ENCODE measurements around the gene ADAMTS14.
"Not testable (repeated sequence)": the region's sequence is repeated elsewhere in the genome, so short reads cannot be mapped to it uniquely, and the experiment has no call there.

The ADAMTS14 gene

DNA sequence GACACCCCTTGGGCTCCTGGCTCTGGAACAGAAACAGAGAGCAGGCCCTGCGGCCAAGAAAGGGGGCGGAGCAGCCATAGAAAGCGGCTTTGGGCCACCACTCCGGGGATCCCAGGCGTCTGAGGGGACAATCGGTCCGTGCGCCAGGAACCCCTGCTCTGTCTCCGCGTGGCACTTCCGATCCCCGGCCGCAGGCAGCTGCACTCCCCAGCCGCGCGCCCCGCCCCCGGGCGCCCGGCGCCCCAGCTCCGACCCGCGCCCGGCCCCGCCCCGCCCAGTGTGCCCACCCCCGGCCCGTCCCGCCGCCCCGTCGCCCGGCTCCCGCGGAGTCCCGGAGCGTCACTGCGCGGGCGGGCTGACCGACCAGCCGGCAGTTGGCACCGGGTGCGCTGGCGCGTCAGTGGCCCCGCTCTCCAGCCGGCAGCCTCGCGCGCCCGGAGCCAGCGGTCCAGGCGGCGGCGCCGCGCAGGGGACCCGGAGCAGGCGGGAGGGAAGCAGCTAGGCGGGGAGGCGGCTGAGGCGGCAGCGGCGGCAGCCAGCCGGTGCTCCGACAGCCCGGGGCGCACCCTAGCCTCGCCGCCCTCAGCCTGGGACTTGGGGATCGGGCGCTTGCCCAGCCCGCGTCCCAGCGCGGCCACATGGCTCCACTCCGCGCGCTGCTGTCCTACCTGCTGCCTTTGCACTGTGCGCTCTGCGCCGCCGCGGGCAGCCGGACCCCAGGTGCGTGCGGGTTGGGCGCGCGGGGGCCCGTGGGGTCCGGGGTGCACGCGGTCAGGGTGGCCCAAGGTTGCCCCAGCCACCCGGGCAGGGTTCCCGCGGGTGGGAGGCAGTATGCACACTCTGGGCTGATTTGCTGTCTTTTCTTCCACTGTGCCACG lies at the start of gene ADAMTS14:
ADAMTS14 (plus strand) TSS at position 342 of the 878 bp plus-strand sequence; CDS start at position 639, 297 bp downstream.
- DNase-seq, result no peak

GRCh38 chr10:70622541-70622940 lies 49.8 kb upstream of the ADAMTS14 start:
- DNase-seq, result no peak

- DNase-seq, result no peak
These were observed 49.1 kb upstream of the ADAMTS14 start for GRCh38 chr10:70622981-70623844.

GRCh38 chr10:70626056-70626455 lies 46.2 kb upstream of the ADAMTS14 start:
- no peak for DNase-seq

DNA sequence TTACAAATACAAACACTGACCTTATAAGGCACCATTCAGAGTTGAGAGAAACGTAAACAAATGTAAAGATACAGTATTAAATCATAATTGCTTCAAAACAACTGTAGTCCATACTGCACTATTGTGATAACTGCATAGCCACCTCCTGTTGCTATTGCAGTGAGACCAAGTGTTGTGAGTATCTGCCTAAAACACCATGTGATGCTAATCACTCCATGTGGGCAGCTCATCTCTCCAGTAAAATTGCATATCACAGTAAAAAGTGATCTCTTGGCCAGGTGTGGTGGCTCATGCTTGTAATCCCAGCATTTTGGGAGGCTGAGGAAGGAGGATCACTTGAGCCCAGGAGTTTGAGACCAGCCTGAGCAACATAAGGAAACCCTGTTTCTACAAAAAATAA lies 43.0 kb upstream of the ADAMTS14 start:
- DNase-seq, result no peak

DNA sequence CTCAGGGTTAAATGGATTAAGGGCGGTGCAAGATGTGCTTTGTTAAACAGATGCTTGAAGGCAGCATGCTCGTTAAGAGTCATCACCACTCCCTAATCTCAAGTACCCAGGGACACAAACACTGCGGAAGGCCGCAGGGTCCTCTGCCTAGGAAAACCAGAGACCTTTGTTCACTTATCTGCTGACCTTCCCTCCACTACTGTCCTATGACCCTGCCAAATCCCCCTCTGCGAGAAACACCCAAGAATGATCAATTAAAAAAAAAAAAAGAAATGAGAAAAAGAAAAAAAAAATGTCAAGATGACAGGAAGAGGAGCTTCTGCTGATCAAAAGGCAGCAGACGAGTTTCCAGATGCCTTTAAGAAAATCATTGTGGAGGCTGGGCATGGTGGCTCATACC lies 40.6 kb upstream of the ADAMTS14 start:
- DNase-seq, result not testable (repeated sequence)

DNA sequence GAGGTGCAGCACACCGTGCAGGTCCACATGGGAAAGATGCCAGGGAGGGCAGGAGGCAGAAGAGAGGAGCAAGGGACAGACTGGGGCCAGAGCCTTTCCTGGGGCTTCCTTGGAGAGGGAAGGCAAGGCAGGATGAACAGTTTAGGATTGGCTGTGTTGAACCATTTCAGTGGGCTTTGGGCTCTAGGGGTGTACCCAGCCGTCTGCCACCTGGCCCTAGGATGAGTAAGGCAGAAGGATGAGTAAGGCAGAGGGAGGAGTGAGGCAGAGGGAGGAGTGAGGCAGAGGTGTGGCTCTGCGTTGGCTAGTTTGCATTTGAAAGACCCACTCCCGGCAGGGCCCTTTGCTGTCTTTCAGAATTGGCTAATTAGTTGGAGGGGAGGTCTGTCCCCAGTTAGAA lies 38.3 kb upstream of the ADAMTS14 start:
- no peak for DNase-seq

- not testable (repeated sequence) for DNase-seq
These were observed 37.8 kb upstream of the ADAMTS14 start for GRCh38 chr10:70634515-70634914.

- DNase-seq, result not testable (repeated sequence)
These were observed 32.5 kb upstream of the ADAMTS14 start for GRCh38 chr10:70639640-70640383.

GRCh38 chr10:70643272-70643671 lies 29.0 kb upstream of the ADAMTS14 start:
- DNase-seq, result not testable (repeated sequence)

- not testable (repeated sequence) for DNase-seq
These were observed 27.3 kb upstream of the ADAMTS14 start for GRCh38 chr10:70644959-70645358.

DNA sequence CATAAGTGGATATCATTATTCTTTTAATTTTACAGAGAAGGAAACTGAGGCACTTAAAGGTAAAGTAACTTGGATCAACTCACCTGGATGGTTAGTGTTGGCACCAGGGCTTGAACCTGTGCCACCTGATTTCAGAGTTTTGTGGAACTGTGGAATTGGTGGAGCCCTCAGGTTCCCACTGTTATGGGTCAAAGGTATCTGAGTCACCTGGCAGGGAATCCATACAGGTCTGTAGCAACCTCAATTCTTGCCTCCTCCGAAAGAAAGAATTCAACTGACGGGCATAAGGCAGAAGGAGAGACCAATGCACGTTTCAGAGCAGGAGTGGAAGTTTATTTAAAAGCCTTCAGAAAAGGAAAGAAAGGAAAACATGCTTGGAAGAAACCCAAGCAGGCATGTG lies 25.2 kb upstream of the ADAMTS14 start:
- DNase-seq, result no peak

DNA sequence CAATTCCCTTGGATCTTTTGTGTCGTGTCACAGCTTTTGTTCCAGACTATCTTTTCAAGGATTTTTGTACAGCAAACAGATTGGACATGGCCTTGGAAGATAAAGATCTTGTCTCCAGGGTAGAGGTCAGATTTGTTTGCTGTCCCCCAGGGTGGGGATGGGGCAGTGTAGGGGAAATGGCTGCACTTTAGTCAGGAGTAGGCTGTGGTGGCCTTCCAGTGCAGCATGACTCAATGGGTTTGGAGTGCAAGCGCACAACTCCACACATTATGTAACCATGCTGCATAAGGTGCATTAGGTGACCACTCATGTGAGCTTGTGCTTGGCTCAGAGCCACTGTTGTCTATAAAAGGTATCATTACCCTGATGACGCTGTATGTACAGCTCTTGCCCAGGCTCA lies 23.9 kb upstream of the ADAMTS14 start:
- DNase-seq, result no peak

GRCh38 chr10:70649526-70649925 lies 22.8 kb upstream of the ADAMTS14 start:
- DNase-seq, result no peak

GRCh38 chr10:70650104-70650503 lies 22.2 kb upstream of the ADAMTS14 start:
- no peak for DNase-seq

DNA sequence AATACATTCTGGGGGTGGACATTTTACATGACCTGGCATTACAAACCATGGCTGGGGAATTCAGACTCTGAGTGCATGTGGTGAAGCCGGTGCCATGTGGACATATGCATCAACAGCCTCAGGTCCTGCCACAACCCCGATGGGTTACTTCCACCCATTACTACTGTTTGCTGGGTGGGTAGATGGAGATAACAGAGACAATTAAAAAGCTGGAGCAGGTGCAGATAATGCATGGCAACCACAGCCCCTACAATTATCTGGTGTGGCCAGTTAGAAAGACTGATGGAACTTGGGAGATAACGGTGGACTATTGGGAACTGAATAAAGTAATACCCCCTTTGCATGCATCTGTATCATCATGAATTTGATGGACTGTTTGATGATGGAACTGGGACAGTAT lies 21.6 kb upstream of the ADAMTS14 start:
- no peak for DNase-seq

DNA sequence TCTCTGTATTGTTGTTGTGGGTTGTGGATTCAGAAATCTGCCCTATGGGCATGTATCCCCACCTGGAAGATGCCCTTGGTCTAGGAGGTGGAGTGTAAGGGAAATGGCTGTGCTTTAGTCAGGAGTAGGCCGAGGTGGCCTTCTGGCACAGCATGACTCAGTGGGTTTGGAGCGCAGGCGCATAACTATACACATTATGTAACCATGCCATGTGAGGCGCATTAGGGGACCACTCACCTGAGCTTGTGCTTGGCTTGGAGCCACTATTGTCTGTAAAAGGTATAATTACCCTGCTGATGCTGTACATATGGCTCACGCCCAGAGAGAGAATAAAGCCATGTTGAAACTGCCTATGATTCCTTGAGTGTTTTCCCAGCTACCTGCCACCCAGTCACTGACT lies 20.6 kb upstream of the ADAMTS14 start:
- DNase-seq, result no peak

GRCh38 chr10:70652761-70653657 lies 19.3 kb upstream of the ADAMTS14 start:
- no peak for DNase-seq

- no peak for DNase-seq
These were observed 17.0 kb upstream of the ADAMTS14 start for GRCh38 chr10:70655316-70655715.

DNA sequence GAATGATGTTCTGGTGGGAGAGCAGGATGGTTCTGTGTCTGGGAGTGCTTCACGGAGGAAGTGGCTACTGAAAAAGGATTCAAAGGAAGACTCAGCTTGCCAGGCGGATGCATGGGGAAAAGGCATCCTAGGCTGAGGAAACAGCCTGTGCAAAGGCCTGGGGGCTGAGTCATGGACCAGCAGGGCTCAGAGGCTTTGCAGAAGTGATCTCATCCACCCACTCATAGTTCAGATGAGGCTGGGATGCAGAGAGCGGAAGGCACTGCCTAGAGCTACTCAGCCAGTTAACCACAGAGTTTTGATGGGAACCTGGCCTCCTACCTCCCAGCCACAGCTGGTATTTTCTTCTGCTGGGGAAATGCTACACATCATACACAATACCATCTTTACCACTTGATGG lies 15.8 kb upstream of the ADAMTS14 start:
- DNase-seq, result no peak

- DNase-seq, result no peak
These were observed 15.3 kb upstream of the ADAMTS14 start for GRCh38 chr10:70657041-70657440.

DNA sequence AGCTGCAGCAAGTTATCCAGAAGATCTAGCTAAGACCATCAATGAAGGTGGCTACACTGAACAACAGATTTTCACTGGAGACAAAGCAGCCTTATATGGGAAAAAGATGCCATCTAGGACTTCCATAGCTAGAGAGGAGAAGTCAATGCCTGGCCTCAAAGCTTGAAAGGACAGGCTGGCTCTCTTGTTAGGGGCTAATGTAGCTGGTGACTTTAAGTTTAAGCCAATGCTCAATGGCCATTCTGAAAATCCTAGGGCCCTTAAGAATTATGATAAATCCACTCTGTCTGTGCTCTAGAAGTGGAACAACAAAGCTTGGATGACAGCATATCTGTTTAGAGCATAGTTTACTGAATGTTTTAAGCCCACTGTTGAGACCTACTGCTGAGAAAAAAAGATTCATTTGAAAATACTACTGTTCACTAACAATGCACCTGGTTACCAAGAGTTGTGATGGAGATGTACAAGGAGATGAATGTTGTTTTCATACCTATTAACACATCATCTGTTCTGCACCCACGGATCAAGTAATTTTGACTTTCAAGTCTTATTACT lies 13.6 kb upstream of the ADAMTS14 start:
- DNase-seq, result no peak

Data from NCI-H2107 (cell line).